ENCODE data around the gene SIVA1.
"Not testable (repeated sequence)": the region's sequence is repeated elsewhere in the genome, so short reads cannot be mapped to it uniquely, and the experiment has no call there.

Gene SIVA1

DNA sequence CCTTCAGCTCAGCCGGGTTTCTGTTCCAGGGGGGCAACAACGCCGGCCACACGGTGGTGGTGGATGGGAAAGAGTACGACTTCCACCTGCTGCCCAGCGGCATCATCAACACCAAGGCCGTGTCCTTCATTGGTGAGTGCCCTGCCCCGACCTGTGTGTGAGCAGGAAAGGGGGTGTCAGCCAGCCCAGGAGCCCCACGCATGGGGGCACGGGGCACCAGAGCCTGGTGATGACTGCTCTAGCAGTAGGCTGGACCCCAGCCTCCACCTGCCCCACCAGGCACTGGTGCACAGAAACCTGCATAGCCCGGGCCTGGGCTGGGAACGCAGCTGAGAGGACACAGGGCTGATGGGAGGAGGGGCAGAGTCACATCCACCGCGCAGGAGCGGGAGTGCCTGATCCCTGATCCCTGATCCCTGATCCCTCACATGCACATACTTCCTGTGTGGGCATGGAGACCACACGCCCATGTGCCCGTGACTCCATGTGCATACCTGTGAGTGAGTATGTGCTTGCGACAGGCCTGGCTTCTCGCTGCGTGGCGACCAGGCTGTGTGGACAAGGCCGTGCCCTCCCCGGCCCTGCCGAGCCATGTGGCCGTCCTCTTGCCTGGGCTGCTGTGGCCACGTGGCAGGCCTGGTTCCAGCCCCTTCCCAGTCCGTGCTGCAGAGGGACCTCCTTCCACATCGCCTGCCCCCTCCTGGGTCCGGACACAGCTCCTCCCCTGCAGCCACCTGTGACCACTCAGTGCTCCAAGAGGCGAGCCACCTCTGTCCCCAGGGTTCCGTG, 17.8 kb upstream of the SIVA1 start:
- DNase-seq (ENCODE audit: low read depth in 2 of 2) = no peak

DNA sequence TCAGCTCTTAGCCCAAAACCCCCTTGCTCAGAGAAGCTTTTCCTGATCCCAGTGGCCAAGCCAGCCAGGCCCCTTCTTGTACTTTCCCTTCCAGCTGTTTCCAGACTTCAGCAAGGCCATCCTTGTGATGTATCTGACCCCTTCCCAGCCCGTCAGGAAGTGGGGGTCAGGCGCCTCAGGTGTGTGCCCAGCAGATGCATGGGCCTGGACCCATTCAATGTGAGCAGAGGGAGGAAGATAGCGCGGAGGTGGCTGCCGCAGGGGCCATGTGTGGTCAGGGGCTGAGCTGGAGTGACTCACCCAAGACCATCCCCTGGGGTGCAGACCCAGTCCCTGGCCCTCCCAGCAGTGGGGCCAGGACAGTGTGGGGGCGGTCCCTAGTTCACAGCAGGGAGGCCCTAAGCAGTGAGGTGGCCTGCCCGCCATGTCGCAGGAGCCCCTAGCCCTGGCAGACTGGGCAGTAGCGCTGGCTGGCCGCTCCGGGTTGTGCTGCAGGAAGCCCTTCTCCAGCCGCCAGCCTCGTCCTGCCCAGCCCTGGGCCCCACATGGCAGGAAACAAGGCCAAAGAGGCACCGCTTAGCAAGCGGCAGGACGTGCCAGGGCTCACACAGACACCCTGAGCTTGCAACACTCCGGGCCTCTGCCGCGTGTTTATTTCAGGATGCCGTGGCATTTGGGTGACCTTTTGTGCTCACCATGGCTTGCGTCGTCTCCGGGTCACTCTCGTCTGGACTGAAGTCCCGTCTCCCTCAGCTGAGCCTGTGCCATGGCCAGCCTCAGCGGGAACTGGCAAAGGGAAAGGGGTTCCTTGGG, 16.9 kb upstream of the SIVA1 start:
- DNase-seq (ENCODE audit: low read depth in 2 of 2) = no peak

DNA sequence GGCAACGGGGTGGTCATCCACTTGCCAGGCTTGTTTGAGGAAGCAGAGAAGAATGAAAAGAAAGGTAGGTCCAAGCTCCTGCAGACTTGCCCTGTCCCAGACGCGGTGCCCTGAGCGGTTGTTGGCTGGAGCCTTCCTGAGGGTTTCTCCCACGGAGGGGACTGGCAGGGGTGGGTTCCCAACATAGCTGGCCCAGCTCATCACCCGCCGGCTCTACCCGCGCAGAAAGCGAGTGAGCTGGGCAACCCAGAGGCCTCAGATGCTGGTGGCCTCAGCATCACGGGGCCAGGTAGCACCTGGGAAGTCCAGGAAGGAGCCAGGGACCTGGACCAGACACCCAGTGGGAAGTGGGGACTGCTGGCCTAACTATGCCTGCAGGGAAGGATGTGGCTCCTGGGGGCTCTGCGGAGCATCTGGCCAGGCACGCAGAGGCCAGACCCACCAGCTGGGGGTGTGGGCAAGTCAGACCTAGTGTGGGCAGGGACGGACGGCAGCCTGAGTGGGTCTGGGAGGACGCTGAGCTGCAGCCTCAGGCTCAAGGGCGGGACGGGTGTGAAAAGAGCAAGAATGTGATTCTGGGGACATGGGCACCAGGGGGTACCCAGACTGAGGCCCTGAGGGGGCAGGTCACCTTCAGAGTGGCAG, 14.4 kb upstream of the SIVA1 start:
- DNase-seq (ENCODE audit: low read depth in 2 of 2) = no peak

DNA sequence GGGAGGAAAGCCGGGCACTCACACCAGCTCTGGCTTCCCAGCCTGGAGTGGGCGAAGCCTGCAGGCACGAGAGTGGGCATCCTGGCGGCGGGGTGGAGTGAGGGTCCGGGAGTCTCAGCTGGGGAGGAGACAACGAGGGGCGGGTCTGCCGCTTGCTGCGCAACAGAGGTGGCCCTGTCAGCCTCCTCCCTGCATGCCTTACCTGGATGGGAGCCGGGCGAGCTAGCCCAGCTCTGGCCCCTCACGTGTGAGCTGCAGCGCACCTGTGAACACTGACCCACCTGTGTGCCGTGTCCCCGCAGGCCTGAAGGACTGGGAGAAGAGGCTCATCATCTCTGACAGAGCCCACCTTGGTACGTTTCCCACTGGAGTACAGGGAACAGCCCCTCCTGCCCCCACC, 13.9 kb upstream of the SIVA1 start:
- no peak for DNase-seq (ENCODE audit: low read depth in 2 of 2)

DNA sequence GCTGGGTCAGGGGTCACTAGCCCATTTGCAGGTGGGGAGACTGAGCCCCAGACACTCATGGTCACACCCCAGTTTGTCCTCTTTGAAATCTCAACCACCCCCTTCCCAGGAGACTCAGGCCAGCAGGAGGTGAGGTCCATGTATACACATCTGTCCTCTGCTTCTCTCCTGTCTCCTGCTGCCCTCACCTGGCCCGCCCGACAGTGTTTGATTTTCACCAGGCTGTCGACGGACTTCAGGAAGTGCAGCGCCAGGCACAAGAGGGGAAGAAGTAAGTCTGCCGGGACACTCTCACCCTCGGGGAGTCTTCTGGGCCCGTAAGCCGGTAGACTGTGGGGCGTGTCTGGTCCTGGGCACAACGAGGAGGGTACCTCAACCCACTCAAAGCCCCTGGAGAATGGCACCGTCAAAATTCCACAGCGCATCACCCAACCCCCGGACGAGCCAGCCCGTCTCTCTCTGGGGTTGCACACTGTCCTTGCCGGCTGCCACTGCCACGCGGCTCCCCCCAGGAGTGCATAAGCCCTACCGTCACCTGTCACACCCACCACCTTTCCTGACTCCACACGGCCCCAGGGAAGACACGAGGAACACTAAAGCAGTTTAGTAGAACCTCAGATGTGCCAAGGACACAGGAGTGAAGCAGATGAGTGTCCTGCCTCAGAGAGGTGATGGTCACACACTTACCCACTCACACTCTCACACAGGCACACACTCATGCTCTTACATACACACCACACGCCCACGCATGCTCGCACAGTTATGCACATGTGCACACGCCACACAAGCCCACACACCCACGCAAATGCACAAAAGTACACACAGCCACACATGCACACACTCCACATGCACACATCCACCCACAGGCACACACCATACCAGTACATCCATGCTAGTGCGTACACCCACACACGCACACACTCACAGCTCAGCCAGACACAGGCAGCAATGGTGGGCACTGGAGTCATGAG, 13.1 kb upstream of the SIVA1 start:
- no peak for DNase-seq (ENCODE audit: low read depth in 2 of 2)

DNA sequence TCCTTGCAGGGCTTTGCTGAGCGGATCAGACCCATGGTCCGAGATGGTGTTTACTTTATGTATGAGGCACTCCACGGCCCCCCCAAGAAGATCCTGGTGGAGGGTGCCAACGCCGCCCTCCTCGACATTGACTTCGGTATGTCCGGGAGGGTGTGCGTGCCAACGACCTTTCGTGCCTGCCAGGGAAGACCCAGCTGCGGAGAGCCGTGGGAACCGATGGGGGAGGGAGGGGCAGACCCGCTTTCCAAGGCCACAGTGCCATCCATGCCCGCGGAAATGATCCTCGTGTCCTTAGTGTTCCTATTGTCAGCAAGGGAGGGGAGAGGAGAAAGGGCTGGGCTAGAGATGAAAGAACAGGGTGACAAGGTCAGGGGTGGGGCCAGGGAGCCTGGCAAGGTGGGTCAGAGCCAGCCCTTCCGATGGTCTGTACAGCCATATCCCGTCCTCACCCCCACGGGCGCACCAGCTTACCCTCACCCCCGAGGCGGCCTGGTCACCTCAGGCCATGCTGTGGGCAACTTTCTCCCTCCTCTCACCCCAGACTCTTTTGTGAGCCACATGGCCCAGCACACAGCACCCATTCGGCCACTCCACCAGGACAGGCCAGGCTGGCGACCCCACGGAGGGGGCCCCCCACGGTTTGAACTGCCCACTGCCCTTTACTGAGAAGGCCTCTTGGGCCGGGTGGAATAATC, 11.7 kb upstream of the SIVA1 start:
- DNase-seq (ENCODE audit: low read depth in 2 of 2) = no peak

DNA sequence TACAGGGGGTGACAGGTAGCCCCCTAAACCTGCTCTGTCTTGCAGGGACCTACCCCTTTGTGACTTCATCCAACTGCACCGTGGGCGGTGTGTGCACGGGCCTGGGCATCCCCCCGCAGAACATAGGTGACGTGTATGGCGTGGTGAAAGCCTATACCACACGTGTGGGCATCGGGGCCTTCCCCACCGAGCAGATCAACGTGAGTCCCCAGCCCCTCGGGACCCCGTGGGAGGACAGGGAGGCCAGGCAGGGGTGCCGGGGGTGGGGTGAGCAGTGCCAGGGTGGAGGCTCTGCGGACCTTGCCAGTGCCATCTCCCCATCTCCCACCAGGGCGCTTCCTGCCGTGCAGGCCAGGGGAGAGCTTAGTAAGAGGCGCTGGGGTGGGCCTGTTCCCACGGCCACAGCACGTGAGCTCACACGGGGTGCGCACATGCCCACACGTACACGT, 11.1 kb upstream of the SIVA1 start:
- DNase-seq (ENCODE audit: low read depth in 2 of 2) = no peak

DNA sequence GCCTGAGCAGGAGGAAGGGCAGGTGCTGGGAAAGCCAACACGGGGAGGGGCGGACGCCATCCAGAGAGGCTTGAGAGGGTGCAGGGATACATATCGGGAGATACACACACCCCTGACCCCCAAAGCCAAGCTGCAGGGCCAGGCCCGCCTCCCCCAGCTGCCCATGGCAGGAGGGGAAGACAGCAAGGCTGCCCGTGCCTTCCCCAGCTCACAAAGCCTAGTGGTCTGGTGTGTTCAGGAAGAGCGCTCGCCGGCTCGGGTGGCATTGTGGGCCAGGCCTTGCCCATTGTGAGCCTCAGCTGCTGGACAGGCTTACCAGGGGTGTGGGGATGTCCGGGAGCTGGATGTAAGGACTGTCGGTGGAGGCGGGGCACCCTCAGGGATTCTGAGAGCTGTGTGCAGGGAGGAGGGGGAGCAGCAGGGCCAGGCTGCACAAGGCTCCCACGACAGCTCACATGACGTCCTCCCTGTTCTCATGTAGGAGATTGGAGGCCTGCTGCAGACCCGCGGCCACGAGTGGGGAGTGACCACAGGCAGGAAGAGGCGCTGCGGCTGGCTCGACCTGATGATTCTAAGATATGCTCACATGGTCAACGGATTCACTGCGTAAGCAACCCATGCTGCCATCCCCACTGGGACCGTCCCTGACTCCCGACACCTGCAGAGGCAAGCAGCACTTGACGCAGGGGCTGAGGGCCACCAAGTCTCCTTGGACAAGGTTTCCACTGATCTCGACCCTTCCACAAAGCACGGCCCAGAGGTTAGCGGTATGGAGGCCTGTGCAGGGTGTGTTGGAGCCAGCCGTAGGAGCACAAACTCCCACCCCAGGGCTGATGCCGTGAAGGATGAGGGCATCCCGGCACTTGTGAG, 10.1 kb upstream of the SIVA1 start:
- no peak for DNase-seq (ENCODE audit: low read depth in 2 of 2)

DNA sequence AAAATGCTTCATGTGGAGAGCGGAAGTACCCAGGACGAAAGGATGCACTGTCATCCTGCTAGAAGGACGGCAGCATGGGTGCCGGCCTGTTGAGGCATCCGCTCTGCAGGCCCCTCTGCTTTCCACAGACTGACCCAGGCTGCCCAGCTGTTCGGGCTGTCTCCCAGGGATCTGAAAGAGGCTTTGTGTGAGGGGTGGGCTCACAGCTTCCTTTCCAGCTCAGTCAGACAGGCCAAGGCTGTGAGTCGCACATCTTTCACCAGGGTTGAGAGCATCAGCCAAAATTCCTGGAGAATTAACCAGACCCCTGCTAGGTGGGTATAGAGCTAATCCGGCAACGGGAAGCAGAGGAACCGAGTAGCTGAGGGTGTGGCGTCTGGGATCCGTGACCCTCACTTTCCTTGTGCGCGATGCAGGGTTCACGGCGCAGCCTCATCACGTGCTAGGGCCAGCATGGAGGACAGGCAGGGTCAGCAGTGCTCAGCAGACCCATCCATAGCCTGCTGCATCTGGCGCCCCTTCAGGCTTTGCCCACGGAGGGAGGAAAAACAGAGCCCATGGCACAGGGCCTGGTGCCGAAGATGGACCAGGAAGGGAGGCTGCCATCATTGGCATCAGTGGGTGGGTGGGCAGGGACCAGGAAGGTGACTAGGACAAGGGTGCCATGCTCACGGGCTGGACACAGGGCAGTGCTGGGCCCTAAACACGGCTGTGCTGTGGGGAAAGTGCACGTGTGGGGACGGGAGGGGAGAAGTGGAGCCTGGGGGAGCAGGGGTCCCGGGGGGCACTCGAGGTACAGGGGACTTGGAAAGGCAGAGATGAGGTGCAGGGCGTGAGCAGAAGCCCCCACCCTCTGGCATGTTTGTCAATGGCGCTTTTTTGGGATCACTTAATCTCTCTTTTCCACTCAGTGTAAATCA, 9.2 kb upstream of the SIVA1 start:
- no peak for DNase-seq (ENCODE audit: low read depth in 2 of 2)

DNA sequence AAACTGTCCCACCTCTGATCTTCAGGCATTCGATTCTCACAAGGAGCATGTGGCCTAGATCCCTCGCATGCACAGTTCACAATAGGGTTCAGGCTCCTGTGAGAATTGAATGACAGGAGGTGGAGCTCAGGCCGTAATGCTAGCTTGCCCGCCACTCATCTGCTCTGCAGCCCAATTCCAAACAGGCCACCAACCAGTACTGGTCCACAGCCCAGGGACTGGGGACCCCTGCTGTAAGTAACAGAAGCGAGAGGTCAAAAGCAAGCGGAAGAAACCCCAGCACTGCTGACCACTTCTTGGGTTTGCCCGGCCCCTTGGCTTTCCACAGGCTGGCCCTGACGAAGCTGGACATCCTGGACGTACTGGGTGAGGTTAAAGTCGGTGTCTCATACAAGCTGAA, 8.5 kb upstream of the SIVA1 start:
- no peak for DNase-seq (ENCODE audit: low read depth in 2 of 2)

DNA sequence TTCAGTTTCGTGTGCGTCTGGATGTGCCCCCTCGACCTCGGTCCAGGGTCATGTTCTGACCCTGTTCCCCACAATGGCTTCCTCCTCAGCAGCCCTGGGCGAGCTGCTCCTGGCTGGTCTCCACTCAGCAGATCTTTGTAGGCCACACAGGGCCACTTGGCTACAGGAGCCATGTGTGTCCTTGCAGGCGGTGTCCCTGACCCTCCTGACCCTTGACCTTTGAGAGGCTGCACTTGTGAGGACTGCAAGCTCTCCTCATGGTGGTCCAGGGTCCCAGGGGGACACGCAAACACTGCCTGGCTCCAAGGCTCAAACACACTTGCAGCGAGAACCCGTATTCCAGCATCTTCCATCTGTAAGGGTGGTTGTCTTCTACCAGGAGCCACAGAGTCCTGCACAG, 7.5 kb upstream of the SIVA1 start:
- DNase-seq (ENCODE audit: low read depth in 2 of 2) = no peak

DNA sequence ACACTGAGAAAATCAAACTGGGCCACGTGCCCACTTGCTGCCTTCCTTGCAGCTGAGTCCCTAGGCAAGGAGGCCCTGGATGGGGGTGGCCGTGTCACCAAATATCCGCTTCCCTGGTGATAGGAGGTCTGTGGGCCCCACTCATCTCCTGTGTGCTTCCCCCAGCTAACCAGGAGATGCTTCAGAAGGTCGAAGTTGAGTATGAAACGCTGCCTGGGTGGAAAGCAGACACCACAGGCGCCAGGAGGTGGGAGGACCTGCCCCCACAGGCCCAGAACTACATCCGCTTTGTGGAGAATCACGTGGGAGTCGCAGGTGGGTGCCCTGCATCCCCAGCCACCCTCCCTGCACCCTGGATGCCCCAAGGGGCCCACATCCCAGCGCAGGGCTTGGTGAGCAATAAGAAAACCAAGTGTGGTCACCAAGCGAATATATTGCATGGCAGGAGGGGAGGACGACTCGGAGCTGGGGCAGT, 6.8 kb upstream of the SIVA1 start:
- peak; percentile 44 to 52 for DNase-seq (ENCODE audit: low read depth in 2 of 2)

DNA sequence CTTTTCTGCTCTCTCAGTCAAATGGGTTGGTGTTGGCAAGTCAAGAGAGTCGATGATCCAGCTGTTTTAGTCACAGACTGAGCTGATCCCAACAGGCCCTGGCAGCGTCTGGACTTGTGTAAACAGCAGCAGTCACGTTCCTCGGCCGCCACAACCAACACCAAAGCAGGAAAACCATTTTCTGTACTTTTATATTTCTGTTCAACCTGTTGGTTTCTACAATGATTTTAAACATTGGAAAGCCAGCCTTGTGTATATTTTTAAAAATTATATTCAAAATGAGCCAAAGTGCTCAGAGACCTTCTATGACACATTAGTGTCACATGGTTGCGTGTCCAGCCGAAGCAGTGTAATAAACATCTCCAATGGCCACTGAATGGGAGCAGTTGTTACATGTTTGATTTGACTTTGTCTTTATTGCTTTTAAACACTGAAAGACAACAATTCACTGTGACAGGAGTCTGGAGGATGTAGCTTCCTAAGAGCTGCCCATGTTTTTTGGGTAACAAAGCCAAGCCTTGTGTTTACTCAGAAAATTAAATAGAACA, 5.9 kb upstream of the SIVA1 start:
- no peak for DNase-seq (ENCODE audit: low read depth in 2 of 2)

DNA sequence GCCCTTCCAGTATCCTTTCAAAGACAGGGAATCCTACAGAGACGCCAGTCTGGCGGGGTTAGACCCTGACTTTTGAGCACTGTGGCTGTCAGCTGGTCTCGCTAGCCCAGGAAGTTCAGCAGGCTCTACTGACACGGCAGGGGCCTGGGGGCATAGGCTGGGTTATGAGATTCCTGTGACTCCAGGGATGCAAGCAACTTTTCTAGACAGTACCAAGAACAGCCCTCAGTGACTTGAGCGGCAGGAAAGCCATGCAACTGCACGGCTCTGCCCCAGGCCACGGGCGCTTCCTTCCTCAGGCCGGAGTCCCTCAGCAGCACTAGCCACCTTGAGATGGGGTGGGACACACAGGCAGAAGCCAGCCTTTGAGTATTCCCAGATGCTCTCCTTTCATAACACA, 5.1 kb upstream of the SIVA1 start:
- DNase-seq (ENCODE audit: low read depth in 2 of 2) = no peak

DNA sequence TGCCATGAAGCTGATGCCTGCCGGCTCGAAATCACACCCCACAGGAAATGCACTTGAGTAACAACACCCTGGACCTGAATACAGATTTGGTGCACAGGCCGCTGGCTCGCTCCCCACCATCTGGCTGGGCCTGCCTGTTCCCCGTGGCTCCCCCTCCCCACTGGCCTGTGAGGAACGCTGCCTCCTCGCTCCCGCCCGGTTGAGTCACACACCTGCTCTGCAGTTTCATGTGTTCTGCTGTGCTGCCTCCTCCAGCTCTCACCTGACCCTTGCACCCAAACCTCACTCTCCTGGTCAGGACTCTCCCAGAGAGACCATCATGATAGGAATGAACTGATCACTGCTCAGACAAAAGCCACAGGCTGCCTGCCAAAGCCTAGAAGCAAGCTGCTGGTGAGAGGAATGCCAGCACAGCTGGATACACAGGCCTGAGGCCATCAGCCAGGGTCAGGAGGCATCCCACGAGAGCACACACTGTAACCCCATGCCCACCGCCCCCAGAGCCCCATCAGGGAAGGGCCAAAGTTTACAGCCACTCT, 3.8 kb upstream of the SIVA1 start:
- DNase-seq (ENCODE audit: low read depth in 2 of 2) = no peak

DNA sequence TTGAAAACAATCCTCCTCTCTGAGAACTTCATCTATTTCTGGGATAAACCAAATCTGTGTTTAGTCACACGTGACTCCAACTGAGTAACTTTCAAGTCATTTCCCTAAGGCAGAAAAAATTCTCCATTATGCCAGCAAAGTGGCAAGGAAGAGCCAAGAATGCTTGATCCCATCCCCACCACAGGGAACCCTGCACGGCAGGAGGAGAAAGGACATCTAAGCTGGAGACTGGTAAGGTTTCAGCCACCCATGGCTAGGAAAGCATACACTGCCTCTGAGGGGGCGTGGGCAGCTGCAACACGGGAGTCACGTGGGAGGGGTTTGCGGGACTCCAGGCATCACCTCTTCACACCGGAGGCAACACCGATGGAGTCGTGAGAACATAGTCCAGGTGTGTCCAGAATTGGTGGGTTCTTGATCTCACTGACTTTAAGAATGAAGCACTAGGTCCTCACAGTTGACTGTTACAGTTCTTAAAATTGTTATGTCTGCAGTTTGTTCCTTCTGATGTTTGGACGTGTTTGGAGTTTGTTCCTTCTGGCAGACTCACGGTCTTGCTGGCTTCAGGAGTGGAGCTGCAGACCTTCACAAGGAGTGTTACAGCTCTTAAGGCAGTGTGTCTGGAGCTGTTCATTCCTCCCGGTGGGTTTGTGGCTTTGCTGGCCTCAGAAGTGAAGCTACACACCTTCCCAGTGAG, 2.7 kb upstream of the SIVA1 start:
- no peak for DNase-seq (ENCODE audit: low read depth in 2 of 2)

DNA sequence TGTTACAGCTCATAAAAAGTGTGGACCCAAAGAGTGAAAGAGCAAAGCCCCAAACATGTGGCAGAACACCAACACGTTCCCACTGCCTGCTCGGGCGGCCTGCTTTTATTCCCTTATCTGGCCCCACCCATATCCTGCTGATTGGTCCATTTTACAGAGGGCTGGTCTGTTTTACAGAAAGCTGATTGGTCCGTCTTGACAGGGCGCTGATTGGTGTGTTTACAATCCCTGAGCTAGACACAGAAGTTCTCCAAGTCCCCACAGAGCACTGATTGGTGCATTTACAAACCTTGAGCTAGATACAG, 2.2 kb upstream of the SIVA1 start:
- DNase-seq (ENCODE audit: low read depth in 2 of 2) = not testable (repeated sequence)
